HG03097 (cell line): ENCODE results near the gene RORC.
"Not testable (repeated sequence)": the region's sequence is repeated elsewhere in the genome, so short reads cannot be mapped to it uniquely, and the experiment has no call there.

Source experiments
- ATAC-seq: cut with Tn5 transposase; IDR thresholded peaks from one replicate; pipeline ENCODE4 v1.9.1; 2021; ENCODE audit not compliant: unreplicated experiment, low FRiP score

The RORC gene

DNA sequence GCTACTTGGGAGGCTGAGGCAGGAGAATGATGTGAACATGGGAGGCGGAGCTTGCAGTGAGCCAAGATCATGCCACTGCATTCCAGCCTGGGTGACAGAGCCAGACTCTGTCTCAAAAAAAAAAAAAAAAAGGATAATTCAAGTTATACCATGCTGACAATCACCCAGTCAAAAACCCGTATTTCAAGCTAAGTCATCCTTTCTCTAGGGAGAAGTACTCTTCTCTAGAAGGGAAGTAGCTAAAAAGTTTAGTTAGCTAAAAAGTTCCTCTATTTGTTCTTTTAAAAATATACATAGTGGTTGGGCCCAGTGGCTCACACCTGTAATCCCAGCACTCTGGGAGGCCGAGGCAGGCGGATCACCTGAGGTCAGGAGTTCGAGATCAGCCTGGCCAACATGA, 50.9 kb downstream of the RORC start:
- ATAC-seq: not testable (repeated sequence)

DNA sequence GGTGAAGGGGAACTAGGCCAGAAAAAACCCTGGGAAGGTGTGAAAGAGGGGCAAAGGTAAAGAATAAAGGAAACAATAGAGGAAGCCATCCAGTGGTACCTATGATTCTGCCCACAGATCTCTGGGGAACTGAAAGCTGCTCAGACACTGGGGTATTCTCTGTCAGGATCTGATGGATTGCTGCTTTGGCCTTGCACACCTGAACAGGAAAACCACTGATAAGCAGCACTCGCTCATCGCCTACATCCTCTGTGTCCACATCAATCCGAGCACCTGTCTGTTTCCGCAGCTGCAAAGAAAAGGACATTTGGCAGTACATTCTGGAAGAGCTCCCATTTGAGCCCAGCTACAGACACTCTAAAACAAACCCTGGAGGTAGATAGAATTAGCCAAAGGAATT, 51.8 kb downstream of the RORC start:
- no peak for ATAC-seq

DNA sequence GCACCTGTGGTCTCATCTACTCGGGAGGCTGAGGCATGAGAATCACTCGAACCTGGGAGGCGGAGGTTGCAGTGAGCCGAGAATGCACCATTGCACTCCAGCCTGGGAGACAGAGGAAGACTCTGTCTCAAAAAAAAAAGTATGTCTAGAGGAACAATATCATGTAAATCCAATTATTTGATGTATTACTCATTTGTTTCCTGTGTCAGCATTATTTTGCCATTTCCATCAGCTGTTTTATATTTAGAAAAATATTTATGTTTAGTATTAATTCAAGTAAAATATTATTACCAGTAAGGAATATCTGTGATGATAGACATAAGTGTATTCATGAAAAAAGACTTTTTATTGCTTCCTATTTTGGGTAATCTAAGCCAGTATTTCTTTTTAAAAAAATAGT, 54.3 kb downstream of the RORC start:
- no peak for ATAC-seq

DNA sequence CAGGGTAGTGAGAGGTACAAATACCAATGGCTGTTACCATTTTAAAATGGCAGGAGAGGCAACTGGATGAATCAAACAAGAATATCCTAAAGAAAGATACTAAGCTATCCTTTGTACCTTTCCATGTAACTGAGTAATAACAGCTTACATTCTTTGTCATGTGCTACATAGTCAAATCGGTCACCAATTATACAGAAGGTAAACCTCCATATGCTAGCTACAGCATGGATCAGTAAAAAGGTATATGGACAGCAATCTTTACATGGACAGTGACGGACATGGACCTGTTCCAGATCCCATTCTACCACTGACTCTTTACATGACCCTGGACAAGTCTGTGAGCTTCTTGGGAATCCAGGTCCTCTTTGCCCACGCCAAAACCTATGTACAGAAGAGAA, 54.9 kb downstream of the RORC start:
- ATAC-seq: no peak

DNA sequence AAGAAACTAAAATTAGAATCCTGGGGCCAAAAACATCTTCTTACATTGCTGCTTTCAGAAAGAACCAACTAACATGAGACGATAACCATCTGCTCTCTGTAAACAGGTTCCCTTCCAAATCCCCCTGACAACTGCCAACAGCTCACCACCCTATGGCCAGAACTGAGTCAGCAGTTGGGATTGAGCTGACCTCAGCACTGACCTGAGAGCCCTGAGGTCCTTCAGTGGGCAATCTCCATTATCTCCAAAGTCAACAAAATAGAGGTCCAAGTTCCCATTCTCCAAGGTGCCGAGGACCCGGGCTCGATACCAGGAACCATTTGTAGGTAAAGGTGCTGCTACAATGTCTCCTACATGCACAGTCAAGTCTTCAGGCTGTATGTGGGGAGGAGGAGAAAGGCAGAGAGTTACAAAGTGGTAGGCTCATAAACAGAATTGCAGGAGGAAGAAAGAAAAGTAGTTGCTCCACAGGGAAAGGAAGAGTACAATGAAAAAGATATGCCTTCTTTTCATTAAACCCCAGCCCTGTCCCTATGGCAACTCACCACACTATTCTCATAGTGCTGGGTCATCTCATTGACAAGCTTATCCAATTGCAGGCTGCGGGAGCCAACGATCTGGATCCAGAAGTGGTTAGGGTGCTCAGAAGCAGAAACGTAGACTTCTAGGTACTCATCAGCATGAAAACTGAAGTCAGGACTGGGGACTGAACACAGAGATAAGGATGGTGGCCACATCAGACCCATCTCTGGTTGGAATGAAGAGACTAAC, 55.5 kb downstream of the RORC start:
- no peak for ATAC-seq

DNA sequence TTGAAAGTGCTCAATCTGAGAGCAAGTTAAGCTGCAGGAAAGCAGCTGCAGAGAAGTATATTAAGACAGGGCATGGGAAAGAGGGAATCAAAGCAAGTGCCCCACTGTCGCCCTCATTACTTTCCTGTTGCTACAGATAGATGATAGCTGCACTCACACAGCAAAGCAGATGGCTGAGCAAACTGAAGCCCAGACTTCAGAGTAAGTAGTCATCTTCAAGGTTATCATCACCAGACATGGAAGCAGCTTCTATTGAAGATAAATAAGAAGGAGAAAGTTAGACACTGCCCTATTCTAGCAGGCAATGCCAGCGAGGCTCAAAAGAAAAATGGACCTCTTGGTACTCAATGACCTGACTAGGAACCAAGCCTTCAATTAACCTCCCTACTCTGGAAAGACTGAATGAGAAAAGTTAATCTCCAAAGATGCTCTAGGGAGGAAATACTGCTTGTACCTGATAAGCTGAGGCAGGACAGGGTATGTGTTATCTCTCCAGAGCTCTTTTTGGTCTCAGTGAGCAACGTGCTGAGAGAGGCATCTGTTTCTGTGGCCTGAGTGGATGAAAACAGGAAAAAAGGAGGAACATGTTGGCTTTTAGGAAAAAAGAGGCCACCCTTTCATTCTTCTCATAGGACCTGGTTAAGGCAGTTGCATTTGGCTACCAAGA, 57.2 kb downstream of the RORC start:
- ATAC-seq: no peak

DNA sequence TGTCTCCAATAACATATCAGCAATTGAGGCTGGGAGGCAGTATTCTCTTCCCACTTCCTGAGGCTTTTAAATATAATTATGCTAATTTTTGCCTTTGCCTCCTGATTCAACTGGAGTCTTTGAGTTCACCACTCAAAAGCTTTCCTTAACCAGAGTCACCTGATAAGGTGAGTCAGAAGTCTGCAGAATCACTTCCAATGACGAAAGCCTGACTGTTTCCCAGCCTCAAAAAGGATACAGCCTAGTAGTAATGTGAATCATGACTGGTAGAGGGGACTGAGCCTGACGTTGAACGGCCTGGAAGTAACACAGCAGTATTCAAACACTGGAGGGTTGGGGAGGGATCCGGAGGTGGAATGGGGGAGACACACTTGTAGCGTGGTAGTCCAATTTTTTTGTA, 57.9 kb downstream of the RORC start:
- no peak for ATAC-seq

DNA sequence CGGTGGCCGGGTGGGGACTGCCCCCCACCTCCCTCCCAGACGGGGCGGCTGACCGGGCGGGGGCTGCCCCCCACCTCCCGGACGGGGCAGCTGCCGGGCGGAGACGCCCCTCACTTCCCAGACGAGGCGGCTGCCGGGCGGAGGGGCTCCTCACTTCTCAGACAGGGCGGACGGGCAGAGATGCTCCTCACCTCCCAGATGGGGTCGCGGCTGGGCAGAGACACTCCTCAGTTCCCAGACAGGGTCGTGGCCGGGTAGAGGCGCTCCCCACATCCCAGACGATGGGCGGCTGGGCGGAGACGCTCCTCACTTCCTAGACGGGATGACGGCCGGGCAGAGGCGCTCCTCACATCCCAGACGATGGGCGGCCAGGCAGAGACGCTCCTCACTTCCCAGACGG, 62.3 kb downstream of the RORC start:
- not testable (repeated sequence) for ATAC-seq

DNA sequence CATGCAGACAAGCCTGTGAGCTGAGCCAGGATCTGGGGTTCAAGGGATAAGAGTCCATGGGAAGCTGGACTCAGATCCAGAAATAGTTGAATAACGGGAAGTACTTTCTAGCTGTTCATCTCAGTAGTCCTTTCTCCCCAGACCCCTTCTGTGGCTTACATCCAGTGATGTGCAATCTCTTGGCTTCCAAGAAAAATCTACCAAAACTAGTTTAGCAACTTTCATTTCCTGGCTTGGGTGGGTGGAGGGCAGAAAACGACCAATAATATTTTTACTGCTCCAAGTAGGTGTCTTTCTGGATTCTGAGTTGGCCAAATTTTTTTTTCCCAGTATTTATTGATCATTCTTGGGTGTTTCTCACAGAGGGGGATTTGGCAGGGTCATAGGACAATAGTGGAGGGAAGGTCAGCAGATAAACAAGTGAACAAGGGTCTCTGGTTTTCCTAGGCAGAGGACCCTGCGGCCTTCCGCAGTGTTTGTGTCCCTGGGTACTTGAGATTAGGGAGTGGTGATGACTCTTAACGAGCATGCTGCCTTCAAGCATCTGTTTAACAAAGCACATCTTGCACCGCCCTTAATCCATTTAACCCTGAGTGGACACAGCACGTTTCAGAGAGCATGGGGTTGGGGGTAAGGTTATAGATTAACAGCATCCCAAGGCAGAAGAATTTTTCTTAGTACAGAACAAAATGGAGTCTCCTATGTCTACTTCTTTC, 63.1 kb downstream of the RORC start:
- ATAC-seq: not testable (repeated sequence)

DNA sequence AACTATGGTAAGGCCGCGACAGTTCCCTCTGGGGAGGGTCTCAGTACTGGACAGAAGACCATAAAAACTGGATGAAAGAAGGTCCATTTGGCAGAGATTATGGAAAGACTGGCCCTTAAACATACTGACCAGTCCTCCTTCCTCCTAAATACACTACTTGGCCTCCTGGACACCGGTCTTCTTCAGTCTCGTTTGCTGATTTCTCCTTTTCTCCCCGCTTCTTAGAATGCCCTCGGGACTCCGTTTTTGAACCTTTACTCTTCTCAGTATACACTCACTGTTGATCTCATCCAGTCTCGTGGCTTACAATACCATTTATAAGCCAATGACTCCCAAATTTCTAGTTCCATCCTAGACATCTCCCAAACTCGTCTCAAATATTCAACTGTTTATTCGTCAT, 67.6 kb downstream of the RORC start:
- ATAC-seq: no peak

DNA sequence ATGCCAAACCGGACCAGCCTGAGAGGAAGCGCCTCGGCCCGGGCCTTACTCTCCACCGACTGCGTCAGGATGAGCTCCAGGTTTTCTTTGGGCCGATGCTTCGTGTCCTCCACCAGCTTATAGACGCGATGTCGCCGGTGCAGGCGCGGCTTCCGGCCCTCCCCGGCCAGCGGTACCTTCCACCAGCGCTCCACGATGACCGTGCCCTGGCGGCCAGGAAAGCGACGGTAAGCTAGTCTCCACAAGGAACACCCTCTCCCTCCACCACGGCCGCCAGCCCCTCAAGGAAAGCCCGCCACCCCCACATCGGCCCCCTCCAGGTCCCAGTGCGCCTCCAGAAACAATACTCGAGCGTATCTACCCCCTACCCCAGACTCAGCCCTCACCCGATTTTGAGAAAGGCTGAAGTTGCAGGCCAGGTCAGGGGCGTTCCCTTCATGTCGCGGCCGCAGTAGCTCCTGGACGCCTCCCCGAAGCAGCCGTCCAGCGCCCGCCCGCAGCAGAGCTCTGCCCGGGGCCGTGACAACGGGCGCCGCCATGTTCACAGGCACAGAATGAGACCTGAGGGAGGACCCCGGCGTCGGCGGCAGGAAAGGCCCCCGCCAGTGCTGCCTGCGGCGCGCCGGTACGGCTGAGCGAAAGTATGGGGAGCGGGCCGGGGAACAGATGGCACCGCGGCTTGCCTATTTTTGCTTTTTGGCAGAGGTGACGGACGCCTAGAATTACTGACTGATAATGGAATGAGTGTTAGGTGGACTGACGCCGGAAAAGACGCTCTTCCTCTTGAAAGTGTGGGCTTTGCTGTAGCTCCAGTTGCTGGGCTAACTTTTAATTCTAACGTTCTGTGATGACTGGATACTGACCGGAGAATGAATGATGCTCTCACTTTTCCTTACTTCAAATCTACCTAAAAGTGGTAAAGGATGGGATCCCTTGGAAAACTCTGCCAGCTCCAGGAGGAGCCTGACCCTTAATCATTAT, 68.4 kb downstream of the RORC start, which contains the start of gene MRPL9:
Gene MRPL9, minus strand, starts transcription at position 556 of the 981 bp plus-strand sequence. Its CDS starts 17 bp downstream, at position 539.
- peak; percentile 90 for ATAC-seq

DNA sequence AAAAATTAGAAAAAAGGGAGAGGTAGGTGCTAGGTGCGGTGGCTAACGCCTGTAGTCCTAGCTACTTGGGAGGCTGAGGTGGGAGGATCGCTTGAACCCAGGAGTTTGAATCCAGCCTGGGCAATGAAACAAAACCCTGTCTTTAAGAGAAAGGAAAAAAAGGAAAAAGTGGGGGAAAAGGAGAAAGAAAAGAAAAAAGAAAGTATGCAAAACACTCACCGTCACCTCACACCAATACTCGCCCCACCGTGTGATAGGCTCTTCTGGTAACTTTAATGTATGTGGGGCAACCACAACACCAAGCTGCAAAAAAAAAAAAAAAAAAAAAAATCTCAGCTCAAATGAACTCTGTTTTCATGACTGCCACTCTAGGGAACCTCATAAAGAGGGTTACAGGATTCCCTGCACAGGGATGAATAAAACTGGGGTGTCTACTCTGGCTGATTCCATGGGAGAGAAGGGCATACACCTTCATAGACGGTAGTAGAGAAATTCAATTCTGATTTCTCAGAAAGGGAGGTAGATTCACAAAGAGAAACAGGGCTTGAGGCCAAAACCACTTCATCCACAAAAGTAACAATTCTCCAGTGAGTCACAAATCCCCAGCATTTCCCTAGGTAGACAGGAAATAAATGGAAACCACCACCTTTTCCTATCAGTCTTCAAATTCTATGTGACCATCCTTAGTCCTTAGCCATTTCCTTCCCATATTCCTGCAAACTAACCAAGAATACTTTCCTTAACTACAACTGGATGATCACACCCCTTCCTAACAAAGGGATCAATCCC, 70.8 kb downstream of the RORC start:
- no peak for ATAC-seq

DNA sequence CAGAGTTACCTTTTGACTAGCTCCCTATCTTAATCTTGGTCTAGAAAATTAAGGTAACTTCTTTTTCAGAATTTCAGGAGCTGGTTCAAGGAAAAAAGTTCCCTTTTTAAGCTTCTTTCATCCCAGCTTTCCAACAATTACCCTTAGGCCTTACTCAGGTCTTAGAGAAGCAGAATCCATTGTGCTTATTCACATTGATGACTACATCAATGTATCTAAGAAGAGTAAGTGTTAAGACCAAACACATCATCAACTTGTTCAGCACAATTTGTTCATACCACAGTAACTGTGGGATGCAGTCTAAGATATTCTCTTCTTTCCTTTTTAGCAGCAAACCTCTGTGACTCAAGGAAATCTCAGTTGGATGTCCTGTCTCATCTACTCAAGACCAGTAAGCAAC, 72.4 kb downstream of the RORC start:
- ATAC-seq: no peak

DNA sequence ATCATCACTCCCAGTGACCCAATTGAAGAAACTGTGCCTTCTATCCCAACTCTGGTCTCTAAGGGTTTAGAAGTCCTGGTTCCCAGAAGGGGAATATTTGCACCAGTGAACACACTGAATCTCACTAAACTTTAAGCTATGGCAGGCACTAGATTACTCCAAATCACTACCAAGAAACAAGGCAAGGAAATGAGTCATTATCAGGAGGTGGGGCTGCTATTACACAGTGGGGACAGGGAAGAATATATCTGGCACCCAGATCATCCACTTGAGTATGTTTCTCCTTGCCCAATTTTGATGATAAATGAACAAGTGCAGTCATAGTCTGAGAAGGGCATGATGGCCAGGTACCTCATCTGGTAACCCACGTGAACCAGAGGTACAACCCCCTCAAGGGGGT, 75.3 kb downstream of the RORC start:
- ATAC-seq: no peak
